Osteocyte (in vitro differentiated cells): ENCODE results near the gene ZNF100. TPM values are rescaled to one million over a fixed set of nuclear protein-coding genes. Genes with fewer than 3 reads are reported as not detected.

Experiments used
- total RNA-seq: library from RNA; stranded (reverse); gene quantifications from 2 replicates; pipeline ENCODE4 v1.2.1, GENCODE V29; 2021

The ZNF100 gene
- total RNA-seq, 1 donor from 2014 or later = 8.8 TPM

Other genes starting within 250 kb of the ZNF100 start
- 16.0 and 17.7 TPM in 2 replicates for gene ZNF43, start 68.6 kb upstream of the ZNF100 start, total RNA-seq
- not detected in 2 replicates for gene ZNF208, start 243.4 kb upstream of the ZNF100 start, total RNA-seq